KOPT-K1 (cell line): Measurements from ENCODE around the gene IGSF9B.

Experiments
- H3K27ac ChIP-seq: fragments of 200-600 bp; sonication (generic); 2 replicates; pipeline ENCODE4 v1.5.1; 2016; ENCODE audit warnings: antibody characterized with exemption, mild to moderate bottlenecking, low read depth, low read length; ENCODE audit not compliant: poor library complexity, severe bottlenecking
- H3K36me3 ChIP-seq: fragments of 200-600 bp; sonication (generic); 2 replicates; pipeline ENCODE4 v1.5.1; 2017; ENCODE audit warnings: antibody characterized with exemption, mild to moderate bottlenecking, low read length, moderate library complexity; ENCODE audit not compliant: insufficient read depth
- H3K9me3 ChIP-seq: fragments of 200-600 bp; sonication (generic); 2 replicates; pipeline ENCODE4 v1.5.1; 2017; ENCODE audit warnings: antibody characterized with exemption, low read length, mild to moderate bottlenecking; ENCODE audit not compliant: insufficient read depth, poor library complexity, severe bottlenecking

The IGSF9B gene

DNA sequence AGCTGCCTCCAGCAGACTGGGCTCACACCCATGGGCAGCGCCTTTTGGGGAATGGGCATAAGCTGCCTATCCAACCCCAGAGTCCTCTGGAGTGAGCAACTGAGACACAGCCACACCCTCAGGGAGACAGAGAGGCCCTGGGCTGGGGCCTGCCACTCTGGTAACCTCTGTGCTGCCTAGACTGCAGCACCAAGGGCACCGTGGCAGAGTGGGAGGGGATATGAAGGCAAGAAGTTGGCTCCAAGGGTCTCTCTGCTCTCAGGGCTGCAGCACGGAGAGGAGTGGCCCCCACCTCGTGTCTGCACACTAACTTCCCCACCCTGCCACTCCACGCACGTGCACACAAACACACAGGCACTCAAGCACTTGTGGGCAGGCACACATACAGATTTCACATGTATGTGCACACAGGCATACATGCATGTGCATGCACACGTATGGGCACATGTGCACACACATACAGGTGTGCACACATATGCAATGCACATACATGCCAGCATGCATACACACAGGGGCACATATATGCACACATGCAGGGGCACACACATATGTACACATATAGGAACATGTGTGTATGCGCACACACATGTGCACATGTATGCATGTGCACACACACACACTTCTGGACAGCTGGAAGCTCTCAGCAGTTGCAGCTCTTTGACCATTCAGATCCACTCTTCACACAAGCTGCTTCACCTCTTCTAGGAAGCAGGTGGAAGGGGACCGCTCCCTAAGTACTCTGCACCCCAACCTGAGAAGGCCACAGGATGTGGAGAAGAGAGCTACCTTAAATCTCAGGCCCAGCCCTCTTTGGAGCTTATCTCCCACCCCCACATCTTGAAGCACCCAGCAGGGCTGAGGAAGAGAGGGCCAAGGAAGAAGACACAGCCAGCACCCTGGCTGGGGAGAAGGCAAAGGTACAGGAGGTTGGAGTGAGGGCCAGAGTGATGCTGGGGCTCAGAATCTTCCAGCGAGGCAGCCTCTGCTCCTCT, 4.3 kb downstream of the IGSF9B start:
- no peaks in the 10 kb centered on the region for H3K36me3 ChIP-seq
- no peaks in the 10 kb centered on the region for H3K9me3 ChIP-seq
- H3K27ac ChIP-seq, result no peak overlapping the region

DNA sequence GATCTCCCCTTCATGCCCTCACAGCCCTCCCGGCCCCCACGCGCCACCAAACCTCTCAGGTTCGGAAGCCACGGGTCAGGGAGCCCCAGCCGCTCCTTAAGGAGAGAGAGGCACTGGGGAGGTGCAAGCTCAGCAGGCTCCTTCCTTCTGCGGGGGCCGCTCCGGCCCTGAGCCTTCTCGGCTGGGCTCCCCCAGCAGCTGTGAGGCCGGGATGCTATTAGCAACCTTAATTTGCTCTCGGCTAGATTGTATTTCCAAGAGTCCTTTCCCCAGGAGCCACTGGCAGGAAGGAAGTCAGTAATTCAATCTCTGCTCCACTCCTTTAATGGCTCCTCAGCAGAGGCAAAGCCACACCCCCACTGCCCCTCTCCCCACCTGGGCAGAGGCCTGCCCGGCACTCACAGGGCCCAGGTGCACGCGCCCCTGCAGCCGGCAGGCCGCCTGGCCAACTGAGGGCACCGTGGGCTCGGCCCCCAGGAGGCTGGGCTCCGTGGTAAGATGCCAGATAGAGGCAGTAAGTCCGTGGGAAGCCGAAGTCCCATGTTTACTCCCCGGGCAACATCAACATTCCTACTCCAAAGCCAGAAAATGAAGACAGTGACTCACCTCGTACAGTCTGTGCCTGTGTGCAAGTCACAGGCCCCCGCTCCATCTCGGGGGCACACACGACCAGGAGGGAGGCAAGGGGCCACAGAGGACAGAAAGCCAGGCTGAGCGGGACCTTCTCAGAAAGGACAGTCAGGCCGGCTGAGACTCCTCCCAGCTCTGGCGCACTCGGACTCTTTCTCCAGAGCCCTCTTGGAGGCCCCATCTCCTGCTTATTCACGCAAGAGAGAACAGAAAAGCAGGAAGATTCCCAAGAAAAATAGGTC, 5.2 kb downstream of the IGSF9B start:
- H3K27ac ChIP-seq, result no peak overlapping the region
- H3K36me3 ChIP-seq, result no peaks in the 10 kb centered on the region
- no peaks in the 10 kb centered on the region for H3K9me3 ChIP-seq

DNA sequence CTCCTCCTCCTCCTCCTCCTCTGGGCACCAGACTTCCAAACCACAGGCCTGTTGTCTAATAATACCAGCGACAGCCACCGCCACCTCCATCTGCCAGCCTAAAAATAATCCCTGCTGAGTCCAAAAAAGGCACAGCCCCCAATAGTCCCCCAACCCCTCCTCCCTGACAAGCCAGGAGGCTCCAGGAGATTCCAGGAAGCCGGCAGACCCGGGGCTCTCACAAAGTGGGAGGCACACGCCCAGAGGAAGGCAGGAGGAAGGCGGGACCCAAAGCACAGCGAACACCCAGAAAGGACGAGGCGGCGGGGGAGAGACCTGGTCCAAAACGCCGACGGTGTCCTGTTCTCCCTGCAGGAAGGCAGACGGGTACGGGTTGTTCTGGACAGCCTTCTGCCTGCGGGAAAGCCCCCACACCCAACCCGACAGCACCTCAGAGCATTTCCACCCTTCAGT, 5.9 kb downstream of the IGSF9B start:
- Histone ChIP-seq H3K9me3 (no peaks in the 10 kb centered on the region), H3K27ac (no peak overlapping the region), H3K36me3 (no peaks in the 10 kb centered on the region)

DNA sequence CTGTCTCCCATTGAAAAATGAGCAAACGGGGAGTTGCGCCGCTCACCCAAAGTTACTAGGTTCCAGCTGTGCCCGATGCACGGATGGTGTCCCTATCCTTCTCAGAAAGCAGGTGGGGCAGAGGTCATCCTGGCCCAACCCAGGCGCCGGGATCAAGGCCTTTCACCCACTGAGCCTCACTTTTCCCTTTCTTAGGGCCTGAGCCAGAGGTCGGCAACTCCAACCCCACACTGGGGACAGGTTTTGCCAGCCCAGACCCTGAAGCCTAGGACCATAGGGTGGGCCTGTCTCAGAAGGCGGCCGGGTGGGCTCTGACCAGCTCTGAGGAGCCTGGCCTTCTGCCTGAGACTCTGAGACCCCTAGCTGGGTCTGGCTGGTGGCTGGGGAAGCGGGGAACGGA, 6.3 kb downstream of the IGSF9B start:
- Histone ChIP-seq H3K9me3 (no peaks in the 10 kb centered on the region), H3K27ac (no peak overlapping the region), H3K36me3 (no peaks in the 10 kb centered on the region)

DNA sequence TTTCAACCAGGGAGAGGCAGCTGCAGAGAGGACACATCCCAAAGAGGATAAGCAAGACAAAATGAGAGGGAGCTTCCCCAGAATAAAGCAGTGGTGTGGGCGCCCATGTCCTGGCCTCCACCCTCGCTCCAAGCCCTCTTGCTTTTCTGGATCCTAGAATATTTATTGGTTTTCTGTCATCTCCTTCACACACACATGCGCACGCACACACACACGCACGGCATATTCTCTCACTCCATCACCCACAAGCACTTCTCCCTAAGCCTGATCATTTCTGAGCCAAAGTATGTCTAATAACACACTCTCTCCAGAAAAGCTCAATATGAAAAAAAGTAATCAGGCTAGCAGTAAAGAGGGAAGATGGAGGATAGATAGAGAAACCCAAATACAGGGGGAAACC, 7.6 kb downstream of the IGSF9B start:
- H3K27ac ChIP-seq, result no peak overlapping the region

DNA sequence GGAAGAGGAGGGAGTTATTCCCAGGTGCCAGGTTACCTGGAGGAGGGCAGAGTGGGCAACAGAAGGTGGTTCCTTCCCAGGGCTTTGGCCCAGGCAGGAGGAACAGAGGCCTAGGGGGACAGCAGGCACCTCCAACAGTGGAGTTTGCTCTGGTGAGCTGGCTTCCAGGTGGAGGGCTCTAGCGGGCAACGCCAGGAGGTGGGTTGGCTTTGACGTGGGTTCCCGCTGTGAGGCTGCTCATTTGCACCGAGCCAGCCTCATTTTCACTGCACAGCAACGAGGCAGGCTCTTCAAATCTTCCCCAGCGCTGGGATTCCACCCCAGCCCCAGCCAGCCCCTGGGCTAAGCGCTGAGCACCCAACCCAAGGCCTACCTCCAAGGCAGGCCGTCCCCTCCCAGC, 8.1 kb downstream of the IGSF9B start:
- H3K9me3 ChIP-seq, result no peaks in the 10 kb centered on the region
- no peaks in the 10 kb centered on the region for H3K36me3 ChIP-seq
- H3K27ac ChIP-seq, result no peak overlapping the region

More for the DNA sequence above, 7.6 kb downstream of the IGSF9B start:
- Histone ChIP-seq H3K36me3 (no peaks in the 10 kb centered on the region), H3K9me3 (no peaks in the 10 kb centered on the region)

DNA sequence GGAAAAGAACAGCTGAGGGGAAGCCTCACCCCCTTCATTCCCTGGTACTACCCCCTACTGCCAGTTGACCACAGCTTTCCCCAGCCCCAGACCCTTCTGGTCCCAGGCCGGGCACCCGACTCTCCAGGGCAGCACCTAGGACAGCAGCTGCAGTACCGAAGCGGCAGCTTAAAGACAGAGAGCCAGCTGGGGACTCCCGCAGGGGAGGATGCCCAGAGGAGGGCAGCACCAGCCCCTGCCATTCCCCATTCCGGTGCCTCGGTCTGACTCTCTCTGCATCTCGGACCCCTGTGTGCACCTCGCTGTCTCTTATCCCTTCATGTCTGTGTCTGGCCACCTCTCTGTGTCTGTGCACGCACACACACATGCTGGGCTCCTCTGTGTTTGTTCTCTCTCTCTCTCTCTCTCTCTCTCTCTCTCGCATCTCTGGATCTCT, 9.4 kb downstream of the IGSF9B start:
- Histone ChIP-seq H3K9me3 (no peaks in the 10 kb centered on the region), H3K27ac (no peak overlapping the region), H3K36me3 (no peaks in the 10 kb centered on the region)

DNA sequence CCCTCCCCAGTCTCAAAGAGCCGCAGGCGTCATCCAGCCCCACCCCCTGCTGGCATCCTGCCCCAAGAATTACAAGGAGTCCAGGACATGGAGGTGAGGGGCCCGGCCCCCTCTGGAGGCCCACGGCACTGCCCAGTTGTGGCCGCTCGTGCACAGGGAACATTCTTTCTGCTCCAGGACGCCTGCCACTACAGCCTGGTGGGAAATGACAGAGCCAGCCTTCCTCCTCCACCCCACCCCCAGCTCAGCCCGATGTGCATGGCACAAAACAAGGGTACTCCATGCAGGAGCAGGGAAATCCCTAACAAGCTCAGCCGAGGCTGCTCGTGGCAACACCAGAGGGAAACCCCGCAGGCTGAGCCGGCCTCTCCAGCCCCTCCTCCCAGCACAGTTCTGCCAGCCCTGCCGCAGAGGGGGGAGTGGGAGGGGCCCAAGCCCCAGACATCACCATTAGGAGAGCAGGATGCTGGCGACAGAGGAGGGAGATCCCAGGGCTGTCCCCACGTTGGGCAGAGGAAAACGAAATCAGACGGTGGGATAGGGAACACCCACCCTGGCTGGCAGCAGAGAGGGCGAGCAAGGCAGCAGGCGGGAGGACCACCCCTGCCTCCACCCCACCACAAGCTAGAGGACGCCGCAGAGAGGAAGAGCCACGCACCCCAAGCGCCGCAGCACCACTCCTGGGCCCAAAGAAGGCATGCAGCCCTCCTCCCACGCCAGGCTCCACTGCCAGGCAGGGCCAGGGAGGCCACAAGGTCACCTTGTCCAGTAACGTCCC, 10.0 kb downstream of the IGSF9B start:
- no peaks in the 10 kb centered on the region for H3K36me3 ChIP-seq
- H3K27ac ChIP-seq, result no peak overlapping the region
- no peaks in the 10 kb centered on the region for H3K9me3 ChIP-seq

DNA sequence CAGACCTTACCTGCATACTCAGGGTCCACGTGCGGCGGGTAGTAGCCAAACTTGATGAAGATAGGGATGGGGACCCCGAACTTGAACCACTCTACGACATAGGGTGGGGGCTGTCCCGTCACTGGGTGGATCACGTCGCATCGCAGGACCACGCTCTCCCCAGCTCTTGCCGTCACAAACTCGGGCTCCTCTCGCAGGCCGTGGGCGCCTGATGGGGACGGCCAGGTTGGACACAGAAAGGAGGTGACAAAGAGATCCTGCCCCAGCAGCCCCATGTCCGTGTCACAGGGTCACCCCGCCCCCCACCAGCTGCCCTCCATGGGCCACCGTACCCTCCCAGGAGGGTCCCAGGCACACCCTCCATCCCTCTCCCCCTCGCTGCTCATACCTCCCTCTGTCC, 10.7 kb downstream of the IGSF9B start:
- no peaks in the 10 kb centered on the region for H3K9me3 ChIP-seq
- H3K27ac ChIP-seq, result no peak overlapping the region
- no peaks in the 10 kb centered on the region for H3K36me3 ChIP-seq

DNA sequence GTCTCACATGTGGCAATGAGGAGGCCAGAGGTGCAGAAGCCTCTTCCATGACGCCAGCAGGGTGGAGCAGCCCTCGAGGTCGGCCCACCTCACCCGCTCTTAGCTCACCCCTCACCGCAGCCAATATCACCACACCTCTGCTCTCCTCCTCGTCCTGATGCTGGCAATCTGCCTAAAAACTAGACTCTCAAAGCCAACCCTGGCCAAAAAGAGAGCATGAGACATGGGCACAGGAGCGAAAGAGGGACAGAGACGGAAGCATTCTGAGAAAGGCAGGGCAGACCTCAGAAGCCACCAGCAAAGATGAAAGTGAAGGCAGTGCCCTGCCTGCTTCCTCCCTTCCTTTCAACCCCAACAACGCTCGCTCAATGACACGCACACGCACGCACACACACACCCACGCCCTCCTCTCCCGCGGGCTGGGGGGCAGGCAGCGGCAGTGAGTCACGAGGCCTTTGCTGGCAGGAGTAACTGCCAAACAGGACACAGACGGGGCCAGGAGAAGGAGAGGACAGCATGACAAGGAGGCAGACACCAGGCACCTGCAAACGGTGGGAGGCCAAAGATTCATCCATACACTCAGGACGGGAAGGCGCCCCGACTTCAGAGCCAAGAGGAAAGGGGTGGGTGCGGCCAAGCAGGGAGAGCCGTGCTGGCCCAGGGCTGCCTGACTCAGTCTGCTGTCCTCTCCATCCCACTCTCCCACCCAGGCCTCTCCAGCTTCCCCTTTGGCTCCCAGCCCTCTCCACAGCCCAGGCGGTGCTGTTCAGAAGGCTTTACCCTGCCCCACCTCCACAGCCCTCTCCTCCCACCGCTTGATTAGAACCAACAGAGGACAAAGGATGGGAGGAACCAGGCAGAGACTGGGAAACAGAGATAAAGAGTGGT, 11.4 kb downstream of the IGSF9B start:
- Histone ChIP-seq H3K36me3 (no peaks in the 10 kb centered on the region), H3K27ac (peak overlapping the region; percentile 25), H3K9me3 (no peaks in the 10 kb centered on the region)

DNA sequence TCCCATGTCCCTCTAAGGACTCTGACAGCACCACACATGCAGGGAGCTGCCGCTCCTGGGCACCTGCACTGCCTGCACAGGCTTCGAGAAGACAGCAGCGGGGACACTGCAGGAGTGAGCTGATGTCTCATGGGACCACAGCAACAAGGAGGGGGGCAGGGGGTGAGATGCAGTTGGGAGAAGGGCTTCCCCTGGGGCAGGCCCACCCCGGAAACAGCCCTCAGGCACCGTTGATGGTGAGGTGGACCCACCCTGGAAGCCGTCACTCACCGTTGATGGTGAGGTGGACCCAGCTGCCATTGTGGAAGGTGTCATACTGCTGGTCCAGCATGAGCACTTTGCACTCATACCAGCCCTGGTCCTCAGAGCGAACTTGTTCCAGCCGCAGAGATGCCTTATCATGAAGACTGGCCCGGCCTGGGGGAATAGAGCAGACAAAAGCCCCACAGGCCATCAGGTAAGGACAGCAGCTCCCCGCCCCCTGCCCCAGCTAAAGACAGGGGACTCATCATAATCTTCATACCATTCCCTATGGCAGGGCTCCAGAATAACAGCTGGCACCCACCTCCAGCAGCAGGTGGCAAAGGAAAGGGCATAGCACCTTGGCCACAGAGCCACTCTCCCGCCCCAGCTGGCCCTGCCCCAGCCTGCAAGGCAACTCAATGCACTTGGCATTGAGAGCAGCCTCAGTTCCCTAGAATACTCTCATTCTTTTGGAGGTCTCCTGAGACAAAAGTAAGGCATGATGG, 12.6 kb downstream of the IGSF9B start:
- Histone ChIP-seq H3K36me3 (no peaks in the 10 kb centered on the region), H3K9me3 (no peaks in the 10 kb centered on the region), H3K27ac (no peak overlapping the region)

DNA sequence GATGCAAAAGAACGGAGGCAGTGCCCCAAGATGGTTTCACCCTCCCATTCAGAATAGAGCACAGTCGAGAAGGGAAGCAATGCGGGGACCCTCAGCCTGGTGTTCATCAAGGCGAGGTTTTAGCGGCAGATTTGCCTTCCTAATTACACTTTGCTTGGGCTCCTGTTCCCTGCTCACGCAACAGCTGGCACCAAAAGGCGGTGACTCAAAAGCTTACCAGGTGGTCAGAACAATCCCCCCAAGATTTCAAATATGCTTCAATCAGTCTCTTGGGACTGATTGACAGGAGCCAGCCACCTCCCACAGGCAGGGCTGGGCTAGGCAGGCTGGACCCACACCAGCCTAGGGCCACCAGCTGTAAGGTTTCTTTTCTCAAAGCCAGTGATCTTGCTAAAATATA, 14.2 kb downstream of the IGSF9B start:
- Histone ChIP-seq H3K27ac (no peak overlapping the region), H3K36me3 (no peaks in the 10 kb centered on the region), H3K9me3 (no peaks in the 10 kb centered on the region)

DNA sequence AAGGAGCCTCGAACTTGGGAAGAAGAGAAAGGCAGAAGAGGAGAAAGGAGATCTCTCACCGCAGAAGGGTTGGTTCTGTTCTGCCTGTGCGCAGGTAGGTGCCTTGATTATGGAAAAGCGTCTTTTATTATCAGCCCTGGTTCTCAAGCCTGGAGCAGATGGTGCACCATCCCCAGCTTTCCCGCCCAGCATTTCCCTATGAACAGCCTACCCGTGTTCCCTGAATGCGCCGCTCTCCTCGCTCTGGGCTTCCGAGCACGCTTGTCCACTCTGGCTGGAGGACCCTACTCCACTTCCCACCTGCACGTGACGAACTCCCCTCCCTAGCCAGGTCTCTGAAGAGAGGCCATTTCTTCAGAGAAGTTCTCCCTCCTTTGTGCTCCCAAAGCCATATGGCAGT, 15.2 kb downstream of the IGSF9B start:
- no peak overlapping the region for H3K27ac ChIP-seq
- no peaks in the 10 kb centered on the region for H3K36me3 ChIP-seq
- no peaks in the 10 kb centered on the region for H3K9me3 ChIP-seq
